LNCaP clone FGC (cell line): ENCODE results near the gene RAB3A.

Source experiments
- DNase-seq: peaks from one replicate; pipeline ENCODE4 v3.0.0-alpha.2; 2011; ENCODE audit warnings: low read depth
- H3K4me3 ChIP-seq: 2 replicates; pipeline ENCODE4 v1.5.1; 2011; ENCODE audit warnings: mild to moderate bottlenecking, low read depth, low read length, control low read depth
- CTCF ChIP-seq: IDR thresholded peaks from 2 replicates; pipeline ENCODE4 v1.5.1; 2012; ENCODE audit warnings: mild to moderate bottlenecking; ENCODE audit not compliant: control insufficient read depth, insufficient read depth; ENCODE audit errors: extremely low read depth

The RAB3A gene

GRCh38 chr19:18174983-18175382 is 28.9 kb downstream of the RAB3A start:
- no peak for TF ChIP-seq CTCF
- DNase-seq: no peak
- no peak overlapping the region for H3K4me3 ChIP-seq

- H3K4me3 ChIP-seq: no peak within 1 kb of the TSS
- TF ChIP-seq CTCF: no peak
- no peak for DNase-seq
Measured at GRCh38 chr19:18173572-18174288, 30.1 kb downstream of the RAB3A start, which contains the start of gene IFI30. Gene IFI30, plus strand, starts transcription at chr19:18173813. Its CDS starts 29 bp downstream, at chr19:18173842.

- H3K4me3 ChIP-seq: no peak overlapping the region
- no peak for TF ChIP-seq CTCF
- DNase-seq: no peak
Measured at GRCh38 chr19:18173054-18173571, 30.7 kb downstream of the RAB3A start.

- no peak for TF ChIP-seq CTCF
- DNase-seq: no peak
- no peak overlapping the region for H3K4me3 ChIP-seq
Measured at GRCh38 chr19:18172331-18173053, 31.4 kb downstream of the RAB3A start.

- no peak for DNase-seq
- no peak overlapping the region for H3K4me3 ChIP-seq
- no peak for TF ChIP-seq CTCF
Measured at GRCh38 chr19:18171605-18172327, 32.1 kb downstream of the RAB3A start.

GRCh38 chr19:18170714-18171255 is 33.1 kb downstream of the RAB3A start:
- TF ChIP-seq CTCF: no peak
- DNase-seq: no peak
- H3K4me3 ChIP-seq: no peak overlapping the region
